Measurements from ENCODE around the gene WBP11. TPM values are rescaled to one million over a fixed set of nuclear protein-coding genes. Genes with fewer than 3 reads are reported as not detected.

Gene WBP11
- 10 to 100 TPM; 13.5 to 24.3 (median 21.1) TPM for total RNA-seq

- Histone ChIP-seq H3K27me3 (no peaks in the 10 kb centered on the region), H3K4me1 (peaks cover 0 to 30% (median 6%) of the 10 kb centered on the region in 3 donors), H3K9me3 (no peaks in the 10 kb centered on the region), H3K4me3 (peak within 1 kb of the TSS; percentile 55 to 66), H3K27ac (peak within 1 kb of the TSS; percentile 87 to 95 (median 93)), H3K36me3 (peaks cover 0 to 18% of the 10 kb centered on the region in 2 donors)
- 0% methylated on average over 24 to 28 of the region's 50 CpGs for WGBS, 2 donors (ENCODE audit: low coverage in 1 of 2)
- TF ChIP-seq POLR2A (IDR thresholded peaks at IDR 0.05) (peak; percentile 12 to 34), EP300 (IDR thresholded peaks at IDR 0.05) (no peak), POLR2AphosphoS5 (IDR thresholded peaks at IDR 0.05) (peak; percentile 83), CTCF (IDR thresholded peaks at IDR 0.05) (no peak)
- peak; percentile 100 for ATAC-seq
Observed at GRCh38 chr12:14803011-14803829, at the start of gene WBP11, which contains the start of gene C12orf60. Gene WBP11, minus strand, starts transcription at chr12:14803478. Its CDS starts 2,095 bp downstream, at chr12:14801383. Gene C12orf60, plus strand, starts transcription at chr12:14803670. Its CDS starts 19,266 bp downstream, at chr12:14822936.

GRCh38 chr12:14852880-14853279 lies 49.6 kb upstream of the WBP11 start:
- Histone ChIP-seq H3K4me1 (peaks cover 0 to 7% (median 0%) of the 10 kb centered on the region in 3 donors), H3K9me3 (no peaks in the 10 kb centered on the region), H3K27ac (no peak overlapping the region), H3K36me3 (no peaks in the 10 kb centered on the region), H3K4me3 (no peak overlapping the region), H3K27me3 (no peaks in the 10 kb centered on the region)
- TF ChIP-seq POLR2A (IDR thresholded peaks at IDR 0.05) (no peak), EP300 (IDR thresholded peaks at IDR 0.05) (no peak), CTCF (IDR thresholded peaks at IDR 0.05) (no peak), POLR2AphosphoS5 (IDR thresholded peaks at IDR 0.05) (no peak)
- no peak for ATAC-seq

GRCh38 chr12:14850929-14851663 lies 47.8 kb upstream of the WBP11 start:
- no peak for TF ChIP-seq POLR2AphosphoS5 (IDR thresholded peaks at IDR 0.05)
- TF ChIP-seq POLR2A (IDR thresholded peaks at IDR 0.05), result no peak
- TF ChIP-seq CTCF (IDR thresholded peaks at IDR 0.05), result no peak
- TF ChIP-seq EP300 (IDR thresholded peaks at IDR 0.05), result no peak
- no peak for ATAC-seq
- H3K4me1 ChIP-seq, result peaks cover 0 to 22% (median 4%) of the 10 kb centered on the region in 3 donors

GRCh38 chr12:14849661-14850060 lies 46.4 kb upstream of the WBP11 start:
- WGBS, 2 donors (ENCODE audit: low coverage in 1 of 2), result 35 to 40% methylated on average over 2 of the region's 2 CpGs

More at GRCh38 chr12:14850929-14851663, 47.8 kb upstream of the WBP11 start:
- WGBS, 2 donors (ENCODE audit: low coverage in 1 of 2), result 0 to 80% methylated on average over 1 of the region's 1 CpG
- Histone ChIP-seq H3K9me3 (no peaks in the 10 kb centered on the region), H3K27ac (no peak overlapping the region), H3K4me3 (no peak overlapping the region), H3K36me3 (no peaks in the 10 kb centered on the region), H3K27me3 (no peaks in the 10 kb centered on the region)

More at GRCh38 chr12:14849661-14850060, 46.4 kb upstream of the WBP11 start:
- H3K9me3 ChIP-seq, result no peaks in the 10 kb centered on the region
- H3K27me3 ChIP-seq, result no peaks in the 10 kb centered on the region
- peaks cover 0 to 36% (median 11%) of the 10 kb centered on the region in 3 donors for H3K4me1 ChIP-seq
- ATAC-seq, result peak; percentile 62
- no peak for TF ChIP-seq CTCF (IDR thresholded peaks at IDR 0.05)
- TF ChIP-seq POLR2AphosphoS5 (IDR thresholded peaks at IDR 0.05), result peak; percentile 40
- H3K36me3 ChIP-seq, result no peaks in the 10 kb centered on the region
- H3K4me3 ChIP-seq, result no peak overlapping the region
- H3K27ac ChIP-seq, result peak overlapping the region in 3 of 4 donors; percentile 25 to 37 (median 27)

Measured in gastroesophageal sphincter (tissue), 4 donors.